ENCODE data around the gene ASPA. TPM values are rescaled to one million over a fixed set of nuclear protein-coding genes. Genes with fewer than 3 reads are reported as not detected.

Gene ASPA
- polyA plus RNA-seq, 1 experiment, result not detected

DNA sequence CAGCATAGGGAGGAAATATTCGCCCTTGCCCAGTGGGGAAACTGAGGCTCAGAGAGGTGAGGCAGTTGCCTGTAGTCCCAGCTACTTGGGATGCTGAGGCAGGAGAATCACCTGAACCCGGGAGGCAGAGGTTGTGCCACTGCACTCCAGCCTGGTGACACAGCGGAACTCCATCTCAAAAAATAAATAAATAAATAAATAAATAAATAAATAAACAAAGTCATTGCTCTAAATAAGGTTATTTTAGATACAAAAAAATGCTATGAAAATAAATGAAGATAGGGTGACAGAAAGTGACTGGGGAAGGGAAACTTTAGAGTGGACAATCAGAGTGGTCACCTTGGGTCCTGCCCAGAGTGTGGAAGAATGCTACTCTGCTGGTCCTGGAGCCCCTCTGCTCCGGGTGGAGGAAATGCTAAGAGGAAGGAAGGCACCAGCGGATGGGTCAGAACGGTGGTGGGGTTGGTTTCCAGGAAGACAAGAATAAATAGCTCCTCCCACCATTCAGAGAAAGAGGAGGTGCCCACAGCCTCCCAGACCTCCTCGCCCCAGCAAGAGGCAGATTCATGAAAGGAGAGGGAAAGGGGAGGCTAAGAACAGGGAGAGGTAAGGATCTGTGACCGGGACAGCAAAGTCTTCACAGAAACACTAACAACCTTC, 64.2 kb downstream of the ASPA start:
- Histone ChIP-seq H3K36me3 (ENCODE audit: control insufficient read depth, insufficient read depth, low read length) (no peaks in the 10 kb centered on the region), H3K27me3 (ENCODE audit: control insufficient read depth, insufficient read depth, low read length) (no peaks in the 10 kb centered on the region), H3K4me3 (ENCODE audit: low read depth, low read length) (no peak overlapping the region)
- ChIA-PET POLR2A (no interaction called here), CTCF (interaction anchor here (0.7 to 1.0 kb wide), 3 partner anchors 8 to 108 kb away, joined by 3 to 4 read pairs (median 4); no protein-coding TSS in a partner anchor)
- no peak for DNase-seq (ENCODE audit: low read depth)
- TF ChIP-seq, protein P1, sequence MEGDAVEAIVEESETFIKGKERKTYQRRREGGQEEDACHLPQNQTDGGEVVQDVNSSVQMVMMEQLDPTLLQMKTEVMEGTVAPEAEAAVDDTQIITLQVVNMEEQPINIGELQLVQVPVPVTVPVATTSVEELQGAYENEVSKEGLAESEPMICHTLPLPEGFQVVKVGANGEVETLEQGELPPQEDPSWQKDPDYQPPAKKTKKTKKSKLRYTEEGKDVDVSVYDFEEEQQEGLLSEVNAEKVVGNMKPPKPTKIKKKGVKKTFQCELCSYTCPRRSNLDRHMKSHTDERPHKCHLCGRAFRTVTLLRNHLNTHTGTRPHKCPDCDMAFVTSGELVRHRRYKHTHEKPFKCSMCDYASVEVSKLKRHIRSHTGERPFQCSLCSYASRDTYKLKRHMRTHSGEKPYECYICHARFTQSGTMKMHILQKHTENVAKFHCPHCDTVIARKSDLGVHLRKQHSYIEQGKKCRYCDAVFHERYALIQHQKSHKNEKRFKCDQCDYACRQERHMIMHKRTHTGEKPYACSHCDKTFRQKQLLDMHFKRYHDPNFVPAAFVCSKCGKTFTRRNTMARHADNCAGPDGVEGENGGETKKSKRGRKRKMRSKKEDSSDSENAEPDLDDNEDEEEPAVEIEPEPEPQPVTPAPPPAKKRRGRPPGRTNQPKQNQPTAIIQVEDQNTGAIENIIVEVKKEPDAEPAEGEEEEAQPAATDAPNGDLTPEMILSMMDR (IDR thresholded peaks at IDR 0.05; ENCODE audit: insufficient read depth, low read depth, low read length), result no peak

DNA sequence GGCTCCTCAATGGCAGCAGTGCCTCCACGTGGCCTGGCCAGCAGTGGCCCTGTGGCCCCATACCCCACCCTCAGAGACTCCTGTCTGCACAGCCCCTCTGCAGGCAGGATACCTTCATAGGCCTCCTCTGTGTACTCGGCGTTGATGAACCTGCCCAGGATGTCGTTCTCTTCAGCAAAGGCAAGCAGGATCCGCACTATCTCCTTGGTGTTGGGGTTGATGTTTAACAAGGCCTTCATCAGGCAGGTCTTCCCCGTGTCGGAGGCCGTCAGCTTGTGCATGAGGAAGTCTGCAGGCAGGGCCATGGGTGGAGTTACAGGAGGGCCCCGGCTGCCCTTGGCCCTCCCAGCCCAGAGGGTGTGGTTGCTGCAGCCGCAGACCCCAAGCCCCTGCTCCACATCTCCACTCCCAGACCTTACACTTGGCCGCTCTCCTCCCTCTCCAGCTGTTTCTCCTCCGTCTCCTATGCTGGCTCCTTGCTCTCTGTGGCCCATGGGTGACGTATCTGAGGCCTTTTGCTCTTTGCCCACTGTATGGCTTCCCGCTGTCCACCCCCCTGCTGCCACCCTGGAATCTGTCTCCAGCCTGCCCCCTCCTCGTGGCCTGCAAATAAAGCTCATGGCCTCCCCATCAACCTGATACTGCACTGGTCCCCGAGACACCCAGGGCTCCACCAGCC, 66.8 kb downstream of the ASPA start:
- no peaks in the 10 kb centered on the region for H3K27me3 ChIP-seq (ENCODE audit: control insufficient read depth, insufficient read depth, low read length)
- no peaks in the 10 kb centered on the region for H3K36me3 ChIP-seq (ENCODE audit: control insufficient read depth, insufficient read depth, low read length)
- no peak for DNase-seq (ENCODE audit: low read depth)
- POLR2A ChIA-PET, result no interaction called here
- H3K4me3 ChIP-seq (ENCODE audit: low read depth, low read length), result no peak overlapping the region
- CTCF ChIA-PET, result no interaction called here
- TF ChIP-seq, protein P1 (IDR thresholded peaks at IDR 0.05; ENCODE audit: insufficient read depth, low read depth, low read length), result no peak

DNA sequence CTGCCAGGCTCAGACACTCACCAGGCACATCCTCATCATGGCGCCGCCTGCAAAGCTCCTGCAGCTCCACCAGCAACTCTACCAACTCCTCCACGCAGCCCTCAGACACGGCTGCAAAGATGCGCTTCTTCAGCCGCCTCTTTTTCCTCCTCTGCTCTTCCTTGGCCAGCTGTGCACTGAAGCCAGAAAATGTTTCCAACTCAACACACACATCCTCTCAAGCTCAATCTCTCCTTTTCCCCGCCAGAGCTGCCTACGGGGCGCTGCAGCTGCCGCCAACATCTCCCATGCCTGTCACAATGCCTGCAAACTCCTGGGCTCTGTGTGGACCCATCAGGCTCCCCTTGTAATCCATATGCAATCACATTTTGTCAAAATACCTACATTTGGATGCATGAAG, 67.7 kb downstream of the ASPA start:
- POLR2A ChIA-PET, result no interaction called here
- Histone ChIP-seq H3K4me3 (ENCODE audit: low read depth, low read length) (no peak overlapping the region), H3K27me3 (ENCODE audit: control insufficient read depth, insufficient read depth, low read length) (no peaks in the 10 kb centered on the region), H3K36me3 (ENCODE audit: control insufficient read depth, insufficient read depth, low read length) (no peaks in the 10 kb centered on the region)
- DNase-seq (ENCODE audit: low read depth), result no peak
- CTCF ChIA-PET, result no interaction called here
- TF ChIP-seq, protein P1 (IDR thresholded peaks at IDR 0.05; ENCODE audit: insufficient read depth, low read depth, low read length), result no peak

DNA sequence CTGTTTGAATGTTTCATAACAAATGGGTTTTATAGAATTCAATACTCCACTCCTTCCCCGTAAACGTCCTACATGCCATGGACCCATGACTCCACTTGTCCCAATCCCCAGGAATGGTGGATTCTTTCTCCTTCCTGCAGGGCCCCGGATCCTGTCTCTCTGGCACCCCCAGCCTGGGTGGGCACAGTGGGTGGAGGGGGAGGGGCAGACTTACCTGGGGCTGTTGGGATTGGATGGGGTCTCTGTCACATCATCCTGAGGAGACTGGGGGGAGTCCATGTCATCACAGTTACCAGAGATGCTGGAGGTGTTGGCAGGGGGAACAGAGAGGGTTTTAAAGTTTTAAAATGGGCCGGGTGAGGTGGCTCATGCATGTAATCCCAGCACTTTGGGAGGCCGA, 68.6 kb downstream of the ASPA start:
- ChIA-PET CTCF (interaction anchor here (1.5 kb wide), 1 partner anchor 9 kb away, joined by 6 read pairs; no protein-coding TSS in a partner anchor), POLR2A (no interaction called here)

DNA sequence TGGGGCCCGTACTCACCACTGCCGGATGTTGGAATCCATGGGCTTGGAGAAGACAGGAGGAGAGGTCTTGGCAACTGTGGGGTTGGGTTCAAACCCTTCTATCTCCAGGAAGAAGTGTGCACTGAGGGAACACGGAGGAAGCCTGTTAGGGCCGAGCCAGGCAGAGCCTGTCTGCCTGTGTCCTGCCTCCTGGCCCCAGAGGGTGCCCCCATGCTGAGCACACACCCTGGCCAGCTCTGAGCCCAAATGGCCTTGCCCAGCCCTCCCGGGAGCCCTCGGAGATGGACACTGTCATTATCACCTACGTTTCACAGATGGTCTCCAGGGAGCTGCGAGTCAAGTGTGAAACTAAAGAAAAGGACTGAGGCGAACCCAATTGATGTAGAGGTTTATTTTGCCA, 69.4 kb downstream of the ASPA start:
- no peak overlapping the region for H3K4me3 ChIP-seq (ENCODE audit: low read depth, low read length)
- POLR2A ChIA-PET, result interaction anchor here (0.6 kb wide), 1 partner anchor 17 kb away, joined by 8 read pairs; no protein-coding TSS in a partner anchor
- CTCF ChIA-PET, result interaction anchor here (1.5 kb wide), 1 partner anchor 9 kb away, joined by 6 read pairs; no protein-coding TSS in a partner anchor
- no peak for DNase-seq (ENCODE audit: low read depth)
- H3K27me3 ChIP-seq (ENCODE audit: control insufficient read depth, insufficient read depth, low read length), result no peaks in the 10 kb centered on the region
- TF ChIP-seq, protein P1 (IDR thresholded peaks at IDR 0.05; ENCODE audit: insufficient read depth, low read depth, low read length), result no peak
- no peaks in the 10 kb centered on the region for H3K36me3 ChIP-seq (ENCODE audit: control insufficient read depth, insufficient read depth, low read length)

More for the DNA sequence above, 68.6 kb downstream of the ASPA start:
- H3K4me3 ChIP-seq (ENCODE audit: low read depth, low read length), result no peak overlapping the region
- no peaks in the 10 kb centered on the region for H3K36me3 ChIP-seq (ENCODE audit: control insufficient read depth, insufficient read depth, low read length)
- TF ChIP-seq, protein P1 (IDR thresholded peaks at IDR 0.05; ENCODE audit: insufficient read depth, low read depth, low read length), result no peak
- no peak for DNase-seq (ENCODE audit: low read depth)
- no peaks in the 10 kb centered on the region for H3K27me3 ChIP-seq (ENCODE audit: control insufficient read depth, insufficient read depth, low read length)

All from BJ (cell line).